Mucosa of rectum (tissue), 2 donors: ENCODE results near the gene CDKN1A.

ENCODE experiments used
- H3K27ac ChIP-seq, 2 donors: one replicate each; pipeline ENCODE4 v1.7.0; 2013; ENCODE audit warnings: inconsistent platforms in 2 of 2, low read depth in 2 of 2, low read length in 2 of 2
- H3K27me3 ChIP-seq, 2 donors: one replicate each; pipeline ENCODE4 v1.7.0; 2013; ENCODE audit warnings: low read length in 2 of 2; ENCODE audit not compliant: control insufficient read depth in 2 of 2, insufficient read depth in 2 of 2
- H3K36me3 ChIP-seq, 2 donors: one replicate each; pipeline ENCODE4 v1.7.0; 2013; ENCODE audit warnings: low read length in 2 of 2; ENCODE audit not compliant: control insufficient read depth in 2 of 2, insufficient read depth in 2 of 2
- H3K4me1 ChIP-seq, 2 donors: one replicate each; pipeline ENCODE4 v1.7.0; 2013; ENCODE audit warnings: low read length in 2 of 2, mild to moderate bottlenecking in 1 of 2; ENCODE audit not compliant: control insufficient read depth in 2 of 2, insufficient read depth in 2 of 2
- H3K4me3 ChIP-seq, 2 donors: one replicate each; pipeline ENCODE4 v1.7.0; 2013; ENCODE audit warnings: low read length in 2 of 2
- H3K9ac ChIP-seq, 2 donors: one replicate each; pipeline ENCODE4 v1.7.0; 2013; ENCODE audit warnings: low read length in 2 of 2, low read depth in 1 of 2, mild to moderate bottlenecking in 1 of 2
- H3K9me3 ChIP-seq, 2 donors: one replicate each; pipeline ENCODE4 v1.7.0; 2013; ENCODE audit warnings: low read length in 2 of 2; ENCODE audit not compliant: control insufficient read depth in 2 of 2
- donor health status: healthy.
- donor health status: Normal muscosa, but diverticular disease.

The CDKN1A gene

GRCh38 chr6:36685926-36686667 is 7.6 kb downstream of the CDKN1A start:
- Histone ChIP-seq H3K4me1 (peaks cover 17 to 19% of the 10 kb centered on the region in 2 donors), H3K9me3 (no peaks in the 10 kb centered on the region), H3K27ac (no peak overlapping the region), H3K4me3 (no peak overlapping the region), H3K9ac (no peak overlapping the region), H3K36me3 (peaks cover 35 to 38% of the 10 kb centered on the region in 2 donors), H3K27me3 (no peaks in the 10 kb centered on the region)

- H3K9me3 ChIP-seq: no peaks in the 10 kb centered on the region
- H3K27me3 ChIP-seq: no peaks in the 10 kb centered on the region
- H3K4me1 ChIP-seq: peaks cover 15 to 18% of the 10 kb centered on the region in 2 donors
- no peak overlapping the region for H3K4me3 ChIP-seq
- no peak overlapping the region for H3K27ac ChIP-seq
- no peak overlapping the region for H3K9ac ChIP-seq
- peaks cover 35 to 38% of the 10 kb centered on the region in 2 donors for H3K36me3 ChIP-seq
These were observed 8.4 kb downstream of the CDKN1A start for GRCh38 chr6:36686668-36687513.

GRCh38 chr6:36688063-36688738 is 9.7 kb downstream of the CDKN1A start:
- peaks cover 11 to 16% of the 10 kb centered on the region in 2 donors for H3K4me1 ChIP-seq
- no peaks in the 10 kb centered on the region for H3K9me3 ChIP-seq
- H3K36me3 ChIP-seq: peaks cover 35% of the 10 kb centered on the region in 2 donors
- no peak overlapping the region for H3K27ac ChIP-seq
- H3K27me3 ChIP-seq: no peaks in the 10 kb centered on the region
- no peak overlapping the region for H3K9ac ChIP-seq
- no peak overlapping the region for H3K4me3 ChIP-seq

GRCh38 chr6:36688739-36689075 is 10.2 kb downstream of the CDKN1A start:
- no peak overlapping the region for H3K9ac ChIP-seq
- peaks cover 31 to 33% of the 10 kb centered on the region in 2 donors for H3K36me3 ChIP-seq
- H3K27me3 ChIP-seq: no peaks in the 10 kb centered on the region
- H3K4me1 ChIP-seq: peaks cover 9 to 10% of the 10 kb centered on the region in 2 donors
- no peak overlapping the region for H3K4me3 ChIP-seq
- H3K9me3 ChIP-seq: no peaks in the 10 kb centered on the region
- no peak overlapping the region for H3K27ac ChIP-seq

GRCh38 chr6:36691011-36691410 is 12.5 kb downstream of the CDKN1A start:
- H3K36me3 ChIP-seq: peaks cover 10 to 12% of the 10 kb centered on the region in 2 donors
- H3K27ac ChIP-seq: no peak overlapping the region
- no peaks in the 10 kb centered on the region for H3K27me3 ChIP-seq

GRCh38 chr6:36691612-36692011 is 13.1 kb downstream of the CDKN1A start:
- Histone ChIP-seq H3K4me3 (no peak overlapping the region), H3K9me3 (no peaks in the 10 kb centered on the region), H3K36me3 (peaks cover 4 to 6% of the 10 kb centered on the region in 2 donors), H3K27me3 (no peaks in the 10 kb centered on the region), H3K9ac (no peak overlapping the region), H3K4me1 (peaks cover 9 to 10% of the 10 kb centered on the region in 2 donors), H3K27ac (peak overlapping the region in 1 of 2 donors; percentile 17)

More at GRCh38 chr6:36691011-36691410, 12.5 kb downstream of the CDKN1A start:
- H3K9me3 ChIP-seq: no peaks in the 10 kb centered on the region
- H3K9ac ChIP-seq: no peak overlapping the region
- H3K4me3 ChIP-seq: no peak overlapping the region
- peaks cover 9 to 10% of the 10 kb centered on the region in 2 donors for H3K4me1 ChIP-seq

GRCh38 chr6:36692220-36692619 is 13.7 kb downstream of the CDKN1A start:
- H3K9me3 ChIP-seq: no peaks in the 10 kb centered on the region
- H3K27ac ChIP-seq: peak overlapping the region in 1 of 2 donors; percentile 17

GRCh38 chr6:36692861-36693702 is 14.6 kb downstream of the CDKN1A start:
- Histone ChIP-seq H3K9me3 (no peaks in the 10 kb centered on the region), H3K9ac (no peak overlapping the region), H3K4me1 (peaks cover 9 to 10% of the 10 kb centered on the region in 2 donors), H3K36me3 (no peaks in the 10 kb centered on the region), H3K27ac (no peak overlapping the region), H3K27me3 (no peaks in the 10 kb centered on the region), H3K4me3 (no peak overlapping the region)

More at GRCh38 chr6:36692220-36692619, 13.7 kb downstream of the CDKN1A start:
- peaks cover 9 to 10% of the 10 kb centered on the region in 2 donors for H3K4me1 ChIP-seq
- no peaks in the 10 kb centered on the region for H3K27me3 ChIP-seq
- H3K9ac ChIP-seq: no peak overlapping the region
- no peak overlapping the region for H3K4me3 ChIP-seq
- no peaks in the 10 kb centered on the region for H3K36me3 ChIP-seq

GRCh38 chr6:36694616-36695015 is 16.1 kb downstream of the CDKN1A start:
- Histone ChIP-seq H3K9me3 (no peaks in the 10 kb centered on the region), H3K4me3 (no peak overlapping the region), H3K27me3 (no peaks in the 10 kb centered on the region), H3K27ac (no peak overlapping the region), H3K36me3 (no peaks in the 10 kb centered on the region), H3K9ac (no peak overlapping the region), H3K4me1 (peaks cover 10 to 15% of the 10 kb centered on the region in 2 donors)
